Activated T-helper 1 cell treated with Interleukin-2 at 50 U/mL for 16 hours (primary cell): Measurements from ENCODE around the gene RAB3C.

Experiments
- DNase-seq: peaks from one replicate; pipeline ENCODE4 v3.0.0-alpha.2; 2020; ENCODE audit warnings: low read depth

Gene RAB3C

GRCh38 chr5:58775701-58776262 is 192.9 kb downstream of the RAB3C start:
- DNase-seq = no peak

- DNase-seq = no peak
Observed at GRCh38 chr5:58776559-58776958, 193.7 kb downstream of the RAB3C start.

- no peak for DNase-seq
Observed at GRCh38 chr5:58778888-58779287, 196.0 kb downstream of the RAB3C start.

GRCh38 chr5:58786035-58786434 is 203.2 kb downstream of the RAB3C start:
- no peak for DNase-seq

- DNase-seq = no peak
Observed at GRCh38 chr5:58786711-58787303, 203.9 kb downstream of the RAB3C start.

- DNase-seq = no peak
Observed at GRCh38 chr5:58787987-58788386, 205.1 kb downstream of the RAB3C start.

- no peak for DNase-seq
Observed at GRCh38 chr5:58793888-58794657, 211.2 kb downstream of the RAB3C start.

GRCh38 chr5:58794875-58795274 is 212.0 kb downstream of the RAB3C start:
- DNase-seq = no peak

- no peak for DNase-seq
Observed at GRCh38 chr5:58795327-58795726, 212.5 kb downstream of the RAB3C start.

- DNase-seq = no peak
Observed at GRCh38 chr5:58797021-58797420, 214.1 kb downstream of the RAB3C start.

GRCh38 chr5:58800356-58800755 is 217.5 kb downstream of the RAB3C start:
- no peak for DNase-seq

GRCh38 chr5:58800861-58801540 is 218.1 kb downstream of the RAB3C start:
- DNase-seq = no peak

GRCh38 chr5:58803056-58803455 is 220.2 kb downstream of the RAB3C start:
- DNase-seq = no peak

- no peak for DNase-seq
Observed at GRCh38 chr5:58804291-58804690, 221.4 kb downstream of the RAB3C start.

GRCh38 chr5:58810086-58810485 is 227.2 kb downstream of the RAB3C start:
- no peak for DNase-seq

GRCh38 chr5:58813855-58814254 is 231.0 kb downstream of the RAB3C start:
- no peak for DNase-seq

GRCh38 chr5:58816181-58816731 is 233.4 kb downstream of the RAB3C start:
- DNase-seq = no peak

- no peak for DNase-seq
Observed at GRCh38 chr5:58818465-58818864, 235.6 kb downstream of the RAB3C start.

- no peak for DNase-seq
Observed at GRCh38 chr5:58825441-58825840, 242.6 kb downstream of the RAB3C start.

GRCh38 chr5:58825899-58826298 is 243.0 kb downstream of the RAB3C start:
- no peak for DNase-seq

GRCh38 chr5:58827463-58827862 is 244.6 kb downstream of the RAB3C start:
- DNase-seq = no peak

GRCh38 chr5:58828258-58828657 is 245.4 kb downstream of the RAB3C start:
- no peak for DNase-seq
